PFSK-1 (cell line): ENCODE results near the gene TMEM161B.

Experiments
- FOXP2 ChIP-seq: optimal IDR thresholded peaks from 2 replicates; pipeline ENCODE3; 2011; ENCODE audit warnings: borderline replicate concordance, control low read depth, inconsistent platforms; ENCODE audit not compliant: insufficient read depth; ENCODE audit errors: extremely low read length, extremely low read depth
- POLR2AphosphoS5 ChIP-seq: IDR thresholded peaks from 2 replicates; pipeline ENCODE4 v1.6.1; 2012; ENCODE audit warnings: low read depth, mild to moderate bottlenecking, control low read depth, low read length, moderate library complexity
- REST ChIP-seq, 2 experiments: IDR thresholded peaks; 2 replicates each; pipeline versions ENCODE4 v1.6.1 to v1.8.0; 2011 to 2012; ENCODE audit warnings: low read depth in 2 of 2, low read length in 2 of 2, control low read depth in 1 of 2, inconsistent platforms in 1 of 2, mild to moderate bottlenecking in 1 of 2, moderate library complexity in 1 of 2; ENCODE audit not compliant: insufficient read depth in 1 of 2
- SIN3A ChIP-seq: IDR thresholded peaks from 2 replicates; pipeline ENCODE4 v1.6.1; 2012; ENCODE audit warnings: mild to moderate bottlenecking, low read length, moderate library complexity, borderline replicate concordance; ENCODE audit not compliant: insufficient read depth
- TAF1 ChIP-seq: IDR thresholded peaks from 2 replicates; pipeline ENCODE4 v1.6.1; 2012; ENCODE audit warnings: low read length, control low read depth, borderline replicate concordance; ENCODE audit not compliant: insufficient read depth

Gene TMEM161B

GRCh38 chr5:88254320-88254719 is 14.3 kb downstream of the TMEM161B start:
- TF ChIP-seq REST (IDR thresholded peaks at IDR 0.05; ENCODE audit: insufficient read depth in 1 of 2, low read depth in 2 of 2, low read length in 2 of 2) = no peak
- TF ChIP-seq SIN3A = no peak
- no peak for TF ChIP-seq TAF1
- no peak for TF ChIP-seq POLR2AphosphoS5
- no peak for TF ChIP-seq FOXP2

- no peak for TF ChIP-seq FOXP2
- no peak for TF ChIP-seq POLR2AphosphoS5
Observed at GRCh38 chr5:88251048-88251711, 17.5 kb downstream of the TMEM161B start.

GRCh38 chr5:88250010-88250409 is 18.6 kb downstream of the TMEM161B start:
- TF ChIP-seq FOXP2 (no peak), POLR2AphosphoS5 (no peak), REST (IDR thresholded peaks at IDR 0.05; ENCODE audit: insufficient read depth in 1 of 2, low read depth in 2 of 2, low read length in 2 of 2) (no peak), TAF1 (no peak), SIN3A (no peak)

GRCh38 chr5:88248743-88249540 is 19.7 kb downstream of the TMEM161B start:
- TF ChIP-seq POLR2AphosphoS5 (no peak), TAF1 (no peak), REST (IDR thresholded peaks at IDR 0.05; ENCODE audit: insufficient read depth in 1 of 2, low read depth in 2 of 2, low read length in 2 of 2) (no peak), FOXP2 (no peak), SIN3A (no peak)

- TF ChIP-seq SIN3A (no peak), FOXP2 (no peak), POLR2AphosphoS5 (no peak), TAF1 (no peak), REST (IDR thresholded peaks at IDR 0.05; ENCODE audit: insufficient read depth in 1 of 2, low read depth in 2 of 2, low read length in 2 of 2) (no peak)
Observed at GRCh38 chr5:88248094-88248493, 20.6 kb downstream of the TMEM161B start.
